HG03196 (cell line): ENCODE data around the gene TMSB4X.
A peak's percentile ranks its signal among the peaks of the same experiment; 100 is the strongest.
"Not testable (repeated sequence)": the region's sequence is repeated elsewhere in the genome, so short reads cannot be mapped to it uniquely, and the experiment has no call there.

Experiments
- ATAC-seq: cut with Tn5 transposase; IDR thresholded peaks from one replicate; pipeline ENCODE4 v1.9.1; 2021; ENCODE audit not compliant: unreplicated experiment

TMSB4X gene

GRCh38 chrX:12974796-12975669, at the start of gene TMSB4X:
TMSB4X (plus strand) TSS chrX:12975110.
- ATAC-seq: peak; percentile 45

GRCh38 chrX:12929701-12930100, 45.2 kb upstream of the TMSB4X start:
- no peak for ATAC-seq

- ATAC-seq: no peak
Observed at GRCh38 chrX:12930150-12930549, 44.8 kb upstream of the TMSB4X start.

GRCh38 chrX:12932244-12932643, 42.7 kb upstream of the TMSB4X start:
- ATAC-seq: no peak

- ATAC-seq: no peak
Observed at GRCh38 chrX:12934850-12935249, 40.1 kb upstream of the TMSB4X start.

- ATAC-seq: no peak
Observed at GRCh38 chrX:12936947-12937346, 38.0 kb upstream of the TMSB4X start.

GRCh38 chrX:12940471-12940870, 34.4 kb upstream of the TMSB4X start:
- not testable (repeated sequence) for ATAC-seq

- ATAC-seq: not testable (repeated sequence)
Observed at GRCh38 chrX:12943592-12943991, 31.3 kb upstream of the TMSB4X start.

- not testable (repeated sequence) for ATAC-seq
Observed at GRCh38 chrX:12944452-12944851, 30.5 kb upstream of the TMSB4X start.

GRCh38 chrX:12945494-12945893, 29.4 kb upstream of the TMSB4X start:
- ATAC-seq: no peak

- no peak for ATAC-seq
Observed at GRCh38 chrX:12946406-12946805, 28.5 kb upstream of the TMSB4X start.

GRCh38 chrX:12946838-12947544, 27.9 kb upstream of the TMSB4X start:
- ATAC-seq: peak; percentile 35

GRCh38 chrX:12947545-12948235, 27.2 kb upstream of the TMSB4X start:
- no peak for ATAC-seq

- no peak for ATAC-seq
Observed at GRCh38 chrX:12948495-12948894, 26.4 kb upstream of the TMSB4X start.

GRCh38 chrX:12949205-12949926, 25.5 kb upstream of the TMSB4X start:
- ATAC-seq: no peak

GRCh38 chrX:12949927-12950656, 24.8 kb upstream of the TMSB4X start:
- ATAC-seq: peak; percentile 56

- peak; percentile 50 for ATAC-seq
Observed at GRCh38 chrX:12950851-12951594, 23.9 kb upstream of the TMSB4X start.

- ATAC-seq: no peak
Observed at GRCh38 chrX:12951595-12951975, 23.3 kb upstream of the TMSB4X start.

GRCh38 chrX:12953420-12953819, 21.5 kb upstream of the TMSB4X start:
- no peak for ATAC-seq

GRCh38 chrX:12954376-12954775, 20.5 kb upstream of the TMSB4X start:
- no peak for ATAC-seq
